ENCODE measurements around the gene MECP2.

DNA sequence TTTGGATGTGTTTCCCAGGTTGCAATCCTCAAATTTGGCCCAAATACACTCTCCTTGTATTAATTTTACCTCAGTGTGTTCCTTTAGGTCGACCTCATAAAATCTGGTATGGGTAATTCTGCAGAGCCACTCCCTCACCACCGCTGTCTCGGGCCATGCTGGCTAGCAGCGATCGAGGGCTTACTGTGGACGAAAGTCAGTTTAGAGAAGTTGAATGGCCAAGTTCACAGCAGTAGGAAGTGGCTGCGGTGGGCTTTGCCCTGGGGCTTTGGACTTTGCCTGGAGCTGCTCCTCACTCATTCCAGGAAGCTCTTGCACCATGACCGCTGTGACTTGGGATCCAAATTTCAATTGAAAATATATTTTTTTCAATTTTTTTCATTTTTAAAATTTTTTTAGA is 105.3 kb downstream of the MECP2 start:
- TF ChIP-seq, protein P1, sequence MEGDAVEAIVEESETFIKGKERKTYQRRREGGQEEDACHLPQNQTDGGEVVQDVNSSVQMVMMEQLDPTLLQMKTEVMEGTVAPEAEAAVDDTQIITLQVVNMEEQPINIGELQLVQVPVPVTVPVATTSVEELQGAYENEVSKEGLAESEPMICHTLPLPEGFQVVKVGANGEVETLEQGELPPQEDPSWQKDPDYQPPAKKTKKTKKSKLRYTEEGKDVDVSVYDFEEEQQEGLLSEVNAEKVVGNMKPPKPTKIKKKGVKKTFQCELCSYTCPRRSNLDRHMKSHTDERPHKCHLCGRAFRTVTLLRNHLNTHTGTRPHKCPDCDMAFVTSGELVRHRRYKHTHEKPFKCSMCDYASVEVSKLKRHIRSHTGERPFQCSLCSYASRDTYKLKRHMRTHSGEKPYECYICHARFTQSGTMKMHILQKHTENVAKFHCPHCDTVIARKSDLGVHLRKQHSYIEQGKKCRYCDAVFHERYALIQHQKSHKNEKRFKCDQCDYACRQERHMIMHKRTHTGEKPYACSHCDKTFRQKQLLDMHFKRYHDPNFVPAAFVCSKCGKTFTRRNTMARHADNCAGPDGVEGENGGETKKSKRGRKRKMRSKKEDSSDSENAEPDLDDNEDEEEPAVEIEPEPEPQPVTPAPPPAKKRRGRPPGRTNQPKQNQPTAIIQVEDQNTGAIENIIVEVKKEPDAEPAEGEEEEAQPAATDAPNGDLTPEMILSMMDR (conservative IDR thresholded peaks at IDR 0.05; ENCODE audit: low read length): no peak
- no peak for TF ChIP-seq EZH2phosphoT487 (IDR thresholded peaks at IDR 0.05; ENCODE audit: borderline replicate concordance)
